Thoracic aorta (tissue), 2 donors: ENCODE measurements around the gene SPO11. TPM values are rescaled to one million over a fixed set of nuclear protein-coding genes. Genes with fewer than 3 reads are reported as not detected.

Experiments
- ATAC-seq: fragments of 150-250 bp; one replicate; pipeline ENCODE4 v1.8.0; 2017; ENCODE audit warnings: low read depth; ENCODE audit not compliant: insufficient number of reproducible peaks, low FRiP score
- DNase-seq: peaks from one replicate; pipeline ENCODE4 v3.0.0-alpha.2; 2020; ENCODE audit warnings: low spot score
- H3K27ac ChIP-seq, 2 donors: fragments of 200-600 bp; sonication (generic); 1 replicate in 1 of 2; 2 replicates in 1 of 2; pipeline ENCODE4 v1.5.1; 2016; ENCODE audit warnings: mild to moderate bottlenecking in 2 of 2, moderate library complexity in 2 of 2
- H3K27me3 ChIP-seq: fragments of 200-600 bp; sonication (generic); replicated peaks from 2 replicates; pipeline ENCODE4 v1.6.0; 2016; ENCODE audit warnings: mild to moderate bottlenecking; ENCODE audit not compliant: insufficient read depth
- H3K36me3 ChIP-seq: fragments of 200-600 bp; sonication (generic); one replicate; pipeline ENCODE4 v1.5.1; 2016
- H3K4me1 ChIP-seq, 2 donors: fragments of 200-600 bp; sonication (generic); 1 replicate in 1 of 2; 2 replicates in 1 of 2; pipeline versions ENCODE4 v1.5.1 to v1.6.0; 2016; ENCODE audit warnings: low read depth in 2 of 2, mild to moderate bottlenecking in 1 of 2; ENCODE audit not compliant: control insufficient read depth in 1 of 2
- H3K4me3 ChIP-seq: fragments of 200-600 bp; sonication (generic); 2 replicates; pipeline ENCODE4 v1.5.1; 2016; ENCODE audit warnings: mild to moderate bottlenecking
- H3K9me3 ChIP-seq: fragments of 200-600 bp; sonication (generic); 2 replicates; pipeline ENCODE4 v1.5.1; 2016
- CTCF ChIP-seq: fragments of 200-600 bp; sonication (generic); IDR thresholded peaks from one replicate; pipeline ENCODE4 v1.5.1; 2019; ENCODE audit warnings: antibody characterized with exemption
- total RNA-seq, 2 donors: library from RNA; depleted of rRNA; stranded (reverse); fragments of >200 nt; gene quantifications; one replicate each; pipeline versions ENCODE4 v1.1.0 to v1.2.3, GENCODE V29; 2016

Gene SPO11
- total RNA-seq, result not detected

- Histone ChIP-seq H3K36me3 (no peaks in the 10 kb centered on the region), H3K27ac (no peak within 1 kb of the TSS), H3K4me3 (no peak within 1 kb of the TSS), H3K4me1 (no peaks in the 10 kb centered on the region), H3K9me3 (no peaks in the 10 kb centered on the region), H3K27me3 (no peaks in the 10 kb centered on the region)
- no peak for DNase-seq
- ATAC-seq, result no peak
- TF ChIP-seq CTCF, result no peak
These were observed at the start of gene SPO11 for GRCh38 chr20:57329608-57330221. Gene SPO11 (plus strand): TSS chr20:57329803. CDS start chr20:57329868, 65 bp downstream.

DNA sequence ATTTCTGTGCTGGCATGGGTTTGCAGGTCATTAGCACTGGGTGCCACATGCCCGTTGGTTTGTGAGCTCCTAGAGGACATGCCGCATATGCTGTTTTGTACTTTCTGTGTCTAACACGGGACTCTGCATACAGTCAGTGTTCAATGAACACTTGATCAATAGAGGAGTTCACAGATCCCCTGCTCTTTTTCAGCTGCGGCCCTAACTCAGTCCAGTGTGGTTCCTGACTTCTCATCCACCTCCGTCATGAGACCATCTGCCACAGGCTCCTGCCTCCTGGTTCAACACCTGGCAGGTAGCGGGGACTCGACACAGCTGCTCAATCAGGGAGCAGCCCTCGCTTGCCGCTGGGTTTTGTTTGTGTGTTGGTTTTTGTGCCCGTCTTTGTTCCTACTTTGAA lies 49.4 kb upstream of the SPO11 start:
- no peak for TF ChIP-seq CTCF
- no peaks in the 10 kb centered on the region for H3K36me3 ChIP-seq
- no peaks in the 10 kb centered on the region for H3K27me3 ChIP-seq
- no peak for DNase-seq
- no peak overlapping the region for H3K4me3 ChIP-seq
- H3K4me1 ChIP-seq, result no peaks in the 10 kb centered on the region
- no peak overlapping the region for H3K27ac ChIP-seq
- H3K9me3 ChIP-seq, result no peaks in the 10 kb centered on the region
- ATAC-seq, result no peak

- TF ChIP-seq CTCF, result no peak
- H3K27ac ChIP-seq, result no peak overlapping the region
- no peaks in the 10 kb centered on the region for H3K4me1 ChIP-seq
- ATAC-seq, result no peak
- no peaks in the 10 kb centered on the region for H3K36me3 ChIP-seq
- peaks cover under 1% of the 10 kb centered on the region for H3K27me3 ChIP-seq
- no peaks in the 10 kb centered on the region for H3K9me3 ChIP-seq
- DNase-seq, result no peak
- no peak overlapping the region for H3K4me3 ChIP-seq
These were observed 47.7 kb upstream of the SPO11 start for GRCh38 chr20:57281900-57282299.

- no peak for ATAC-seq
- H3K36me3 ChIP-seq, result no peaks in the 10 kb centered on the region
- no peaks in the 10 kb centered on the region for H3K4me1 ChIP-seq
- no peak overlapping the region for H3K27ac ChIP-seq
- TF ChIP-seq CTCF, result no peak
- no peaks in the 10 kb centered on the region for H3K9me3 ChIP-seq
- DNase-seq, result no peak
- H3K4me3 ChIP-seq, result no peak overlapping the region
- H3K27me3 ChIP-seq, result peaks cover 4% of the 10 kb centered on the region
These were observed 46.8 kb upstream of the SPO11 start for GRCh38 chr20:57282670-57283361.

- DNase-seq, result no peak
- no peak overlapping the region for H3K27ac ChIP-seq
- ATAC-seq, result no peak
These were observed 45.7 kb upstream of the SPO11 start for GRCh38 chr20:57283860-57284259.

More at GRCh38 chr20:57283860-57284259, 45.7 kb upstream of the SPO11 start:
- H3K4me3 ChIP-seq, result no peak overlapping the region
- no peaks in the 10 kb centered on the region for H3K4me1 ChIP-seq
- H3K27me3 ChIP-seq, result peaks cover 4% of the 10 kb centered on the region
- no peak for TF ChIP-seq CTCF
- no peaks in the 10 kb centered on the region for H3K36me3 ChIP-seq
- H3K9me3 ChIP-seq, result no peaks in the 10 kb centered on the region
